GM12891 (cell line): ENCODE results near the gene PEA15.

Source experiments
- DNase-seq: peaks from one replicate; pipeline ENCODE4 v3.0.0; 2011; ENCODE audit warnings: low spot score; ENCODE audit not compliant: insufficient read length
- FAIRE-seq: peaks from 2 replicates; lab custom pipeline; 2011; peaks lifted over from hg19 to GRCh38; lab: Jason Lieb, UNC
- PAX5 ChIP-seq: IDR thresholded peaks from 2 replicates; pipeline ENCODE4 v1.6.1; 2011; ENCODE audit warnings: low read length, moderate library complexity, mild to moderate bottlenecking; ENCODE audit not compliant: insufficient read depth, severe bottlenecking
- POLR2A ChIP-seq: IDR thresholded peaks from 2 replicates; pipeline ENCODE4 v1.6.1; 2011; ENCODE audit warnings: low read depth, low read length, control low read depth
- POLR2AphosphoS5 ChIP-seq: IDR thresholded peaks from 2 replicates; pipeline ENCODE4 v1.6.1; 2011; ENCODE audit warnings: low read depth, low read length, control low read depth
- POU2F2 ChIP-seq: IDR thresholded peaks from 2 replicates; pipeline ENCODE4 v1.6.1; 2011; ENCODE audit warnings: low read depth, mild to moderate bottlenecking, control low read depth, low read length, moderate library complexity
- SPI1 ChIP-seq: IDR thresholded peaks from 2 replicates; pipeline ENCODE4 v1.6.1; 2011; ENCODE audit warnings: low read depth, low read length, control low read depth
- TAF1 ChIP-seq: IDR thresholded peaks from 2 replicates; pipeline ENCODE4 v1.6.1; 2011; ENCODE audit warnings: low read depth, low read length, control low read depth

PEA15 gene

GRCh38 chr1:160261556-160261892, 56.3 kb downstream of the PEA15 start:
- TF ChIP-seq TAF1 (no peak), PAX5 (no peak), POU2F2 (no peak), SPI1 (no peak), POLR2A (no peak), POLR2AphosphoS5 (no peak)
- DNase-seq (peak; percentile 25), FAIRE-seq (peak; percentile 20)

- TF ChIP-seq POLR2A = peak; percentile 97
- peak; percentile 95 for TF ChIP-seq TAF1
- peak; percentile 78 for TF ChIP-seq POLR2AphosphoS5
- no peak for TF ChIP-seq PAX5
- no peak for TF ChIP-seq SPI1
- TF ChIP-seq POU2F2 = peak; percentile 67; the same call in 1 of the 2 replicates
- peak; percentile 85 for DNase-seq
- peak; percentile 100 for FAIRE-seq
Observed at GRCh38 chr1:160261893-160262794, 57.0 kb downstream of the PEA15 start, which contains the start of gene DCAF8. TSS of gene DCAF8 (minus strand) at chr1:160262549. CDS start at chr1:160244008, 18,541 bp downstream.

- DNase-seq = no peak
- no peak for TF ChIP-seq POLR2AphosphoS5
- TF ChIP-seq SPI1 = no peak
- no peak for TF ChIP-seq PAX5
- TF ChIP-seq POU2F2 = no peak
- no peak for TF ChIP-seq POLR2A
- TF ChIP-seq TAF1 = no peak
- no peak for FAIRE-seq
Observed at GRCh38 chr1:160264795-160265307, 59.7 kb downstream of the PEA15 start.
